ENCODE measurements around the gene SCLY. TPM values are rescaled to one million over a fixed set of nuclear protein-coding genes. Genes with fewer than 3 reads are reported as not detected.

SCLY gene
- polyA plus RNA-seq, 2 of the 4 experiments (the other 2 are of a cell fraction), result 19.0 to 28.3 TPM

DNA sequence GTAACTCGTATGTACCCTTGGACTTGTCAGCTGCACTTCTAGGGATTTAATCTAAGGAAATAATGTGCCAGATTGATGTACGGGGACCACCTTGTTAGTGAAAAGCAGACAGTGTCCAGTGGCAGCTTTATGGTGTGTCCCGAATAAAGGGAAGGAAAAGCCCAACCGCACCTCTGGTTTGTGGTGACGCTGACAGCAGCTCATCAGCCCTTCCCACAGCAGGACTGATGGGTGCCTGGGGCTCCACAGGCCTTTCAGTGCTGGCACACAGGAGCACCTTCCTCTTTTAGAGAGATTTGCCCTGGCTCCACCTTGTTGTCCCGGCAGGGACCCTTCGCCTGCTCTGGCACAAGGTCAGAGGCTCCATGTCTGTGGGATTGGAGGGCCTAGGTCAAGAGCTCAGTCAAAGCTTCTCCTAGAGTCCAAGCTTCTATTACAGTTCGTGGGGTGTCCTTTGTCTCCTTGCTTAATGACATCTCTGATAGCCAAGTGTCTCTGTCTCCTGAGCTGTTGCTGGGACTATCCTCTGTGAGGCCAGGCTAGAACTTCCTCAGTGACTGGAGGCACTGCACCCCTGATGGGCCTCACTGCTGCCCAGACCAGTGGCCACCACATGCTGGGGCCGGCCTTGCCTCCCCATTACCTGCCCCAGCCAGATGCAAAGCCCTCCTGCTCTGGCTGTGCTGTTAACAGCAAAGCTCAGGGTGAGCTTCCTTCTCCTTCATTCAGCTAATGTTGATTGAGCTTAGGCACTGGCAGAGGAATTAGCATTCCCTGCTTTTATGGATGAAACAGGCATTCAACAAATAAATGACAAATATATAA lies 33.0 kb upstream of the SCLY start:
- no peak for DNase-seq (ENCODE audit: low read depth in 1 of 2, low spot score in 1 of 2)
- H3K9me3 ChIP-seq, result no peaks in the 10 kb centered on the region
- no peak overlapping the region for H3K27ac ChIP-seq
- H3K4me3 ChIP-seq, result no peak overlapping the region
- WGBS (ENCODE audit: missing lambda C conversion rate), result 85% methylated on average over 9 of the region's 9 CpGs
- no peak for TF ChIP-seq ESRRA (IDR thresholded peaks at IDR 0.05; ENCODE audit: borderline replicate concordance, low read length)
- TF ChIP-seq BHLHE40 (IDR thresholded peaks at IDR 0.05; ENCODE audit: low read depth, low read length), result no peak
- TF ChIP-seq RARB (CRISPR knock-in tag; IDR thresholded peaks at IDR 0.05), result no peak
- no peak for TF ChIP-seq JUN (IDR thresholded peaks at IDR 0.05)
- TF ChIP-seq ELK1 (IDR thresholded peaks at IDR 0.05; ENCODE audit: low read depth, low read length), result no peak
- no peak for TF ChIP-seq ZSCAN20 (CRISPR knock-in tag; IDR thresholded peaks at IDR 0.05)
- TF ChIP-seq CTCF (IDR thresholded peaks at IDR 0.05), result no peak
- no peak for TF ChIP-seq USF2 (IDR thresholded peaks at IDR 0.05)
- TF ChIP-seq ZC3H11A (IDR thresholded peaks at IDR 0.05), result no peak
- no peak for TF ChIP-seq EP300 (IDR thresholded peaks at IDR 0.05)
- TF ChIP-seq RAD21 (conservative IDR thresholded peaks at IDR 0.05 in 1 of 2, IDR thresholded peaks at IDR 0.05 in 1 of 2), result no peak
- no peak for TF ChIP-seq TFCP2L1 (CRISPR knock-in tag; IDR thresholded peaks at IDR 0.05)
- no peak for TF ChIP-seq HOXB5 (CRISPR knock-in tag; IDR thresholded peaks at IDR 0.05)
- no peaks in the 10 kb centered on the region for H3K4me1 ChIP-seq
- no peak overlapping the region for H3K4me2 ChIP-seq
- no peak for FAIRE-seq
- ChIA-PET POLR2A (no interaction called here), CTCF (interaction anchor here (0.9 to 1.8 kb wide), 5 partner anchors 10 to 170 kb away, joined by 3 to 4 read pairs (median 3); no protein-coding TSS in a partner anchor)
- no peak for ATAC-seq

GRCh38 chr2:238029853-238030252 lies 30.9 kb upstream of the SCLY start:
- no peak for ATAC-seq
- Histone ChIP-seq H3K4me2 (no peak overlapping the region), H3K4me3 (no peak overlapping the region), H3K9me3 (no peaks in the 10 kb centered on the region), H3K4me1 (no peaks in the 10 kb centered on the region), H3K27ac (no peak overlapping the region)
- POLR2A ChIA-PET, result no interaction called here
- TF ChIP-seq SREBF2 (IDR thresholded peaks at IDR 0.05) (no peak), HOXA7 (CRISPR knock-in tag; IDR thresholded peaks at IDR 0.05) (no peak), ZFP36 (IDR thresholded peaks at IDR 0.05; ENCODE audit: borderline replicate concordance, partially characterized antibody) (no peak), ZSCAN20 (CRISPR knock-in tag; IDR thresholded peaks at IDR 0.05) (no peak), MAFK (IDR thresholded peaks at IDR 0.05; ENCODE audit: partially characterized antibody) (no peak), KDM5A (IDR thresholded peaks at IDR 0.05) (no peak), CEBPB (IDR thresholded peaks at IDR 0.05) (no peak), JUNB (IDR thresholded peaks at IDR 0.05) (no peak), REST (IDR thresholded peaks at IDR 0.05) (no peak), CHD4 (IDR thresholded peaks at IDR 0.05; ENCODE audit: borderline replicate concordance) (no peak), NPAS2 (CRISPR knock-in tag; IDR thresholded peaks at IDR 0.05; ENCODE audit: borderline replicate concordance) (no peak), EP300 (IDR thresholded peaks at IDR 0.05) (no peak), NR3C1 (IDR thresholded peaks at IDR 0.05) (no peak)
- CTCF ChIA-PET, result interaction anchor here (0.6 to 1.8 kb wide), 5 partner anchors 13 to 182 kb away, joined by 3 to 4 read pairs (median 3); no protein-coding TSS in a partner anchor
- WGBS (ENCODE audit: missing lambda C conversion rate), result 96% methylated on average over 3 of the region's 3 CpGs
- no peak for DNase-seq (ENCODE audit: low read depth in 1 of 2, low spot score in 1 of 2)
- no peak for FAIRE-seq
